Right lobe of liver (tissue), 4 donors: ENCODE measurements around the gene KCTD10.

Experiments used
- POLR2A ChIP-seq: fragments of 450-650 bp; IDR thresholded peaks from one replicate; pipeline ENCODE4 v1.6.1; 2017; ENCODE audit warnings: antibody characterized with exemption, mild to moderate bottlenecking
- TF ChIP-seq, protein P1 (sequence below), 4 donors: fragments of 200-600 bp in 3 of 4; fragments of 450-650 bp in 1 of 4; IDR thresholded peaks; one replicate each; pipeline versions ENCODE4 v1.5.1 to v1.8.0; 2016 to 2022; ENCODE audit warnings: antibody characterized with exemption in 4 of 4, mild to moderate bottlenecking in 2 of 4
- donor health status: DM: no; HTN: no; CAD: no.
- donor health status: DM: no; HTN: no; CAD: no.
- donor health status: DM: no; HTN: yes; CAD: no.

DNA sequence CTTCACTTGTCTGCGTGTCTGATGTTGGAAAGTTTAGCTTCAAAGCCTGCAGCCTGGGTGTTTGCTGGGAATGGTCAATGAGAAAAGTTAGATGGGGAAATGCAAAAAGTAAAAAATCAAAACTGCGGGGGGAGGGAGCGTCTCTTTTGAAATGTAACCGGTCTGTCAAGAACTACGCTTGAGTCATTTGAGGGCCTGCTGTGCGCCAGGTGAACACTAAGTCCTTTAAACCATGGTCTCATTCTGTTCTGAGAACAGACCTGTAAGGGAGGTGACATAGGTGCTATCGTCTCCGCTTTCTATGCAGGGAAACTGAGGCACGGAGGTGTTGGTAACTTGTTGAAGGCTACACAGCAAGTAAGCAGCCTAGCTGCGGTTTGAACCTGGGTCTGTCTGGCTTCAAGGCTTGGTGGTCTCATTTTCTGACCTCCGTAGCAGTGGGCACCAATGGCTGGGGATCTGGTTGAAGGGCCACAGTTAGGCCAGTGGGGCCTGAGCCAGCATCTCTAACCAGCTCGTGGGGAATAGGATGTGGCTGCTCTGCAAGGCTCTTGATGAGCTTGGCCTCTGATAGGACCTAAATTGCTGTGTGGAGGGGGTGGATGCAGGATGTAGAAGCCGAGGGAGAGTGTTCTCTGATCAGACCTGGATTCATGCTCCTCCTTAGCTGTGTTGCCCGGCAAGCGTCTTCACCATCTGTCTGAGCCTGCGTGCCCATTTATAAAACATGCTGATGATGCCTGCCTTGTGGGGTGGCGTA lies 41.5 kb downstream of the KCTD10 start:
- no peak for TF ChIP-seq POLR2A
- TF ChIP-seq, protein P1, sequence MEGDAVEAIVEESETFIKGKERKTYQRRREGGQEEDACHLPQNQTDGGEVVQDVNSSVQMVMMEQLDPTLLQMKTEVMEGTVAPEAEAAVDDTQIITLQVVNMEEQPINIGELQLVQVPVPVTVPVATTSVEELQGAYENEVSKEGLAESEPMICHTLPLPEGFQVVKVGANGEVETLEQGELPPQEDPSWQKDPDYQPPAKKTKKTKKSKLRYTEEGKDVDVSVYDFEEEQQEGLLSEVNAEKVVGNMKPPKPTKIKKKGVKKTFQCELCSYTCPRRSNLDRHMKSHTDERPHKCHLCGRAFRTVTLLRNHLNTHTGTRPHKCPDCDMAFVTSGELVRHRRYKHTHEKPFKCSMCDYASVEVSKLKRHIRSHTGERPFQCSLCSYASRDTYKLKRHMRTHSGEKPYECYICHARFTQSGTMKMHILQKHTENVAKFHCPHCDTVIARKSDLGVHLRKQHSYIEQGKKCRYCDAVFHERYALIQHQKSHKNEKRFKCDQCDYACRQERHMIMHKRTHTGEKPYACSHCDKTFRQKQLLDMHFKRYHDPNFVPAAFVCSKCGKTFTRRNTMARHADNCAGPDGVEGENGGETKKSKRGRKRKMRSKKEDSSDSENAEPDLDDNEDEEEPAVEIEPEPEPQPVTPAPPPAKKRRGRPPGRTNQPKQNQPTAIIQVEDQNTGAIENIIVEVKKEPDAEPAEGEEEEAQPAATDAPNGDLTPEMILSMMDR (IDR thresholded peaks at IDR 0.05): no peak
